Measurements from ENCODE around the gene MORC3.
A peak's percentile ranks its signal among the peaks of the same experiment; 100 is the strongest.
"Not testable (repeated sequence)": the region's sequence is repeated elsewhere in the genome, so short reads cannot be mapped to it uniquely, and the experiment has no call there.

MORC3 gene

GRCh38 chr21:36385233-36386030 is 65.4 kb downstream of the MORC3 start, which contains the start of gene CHAF1B:
TSS of gene CHAF1B (plus strand) at chr21:36385392. CDS start at chr21:36386137, 745 bp downstream.
- peak in 43 of 56 donors; percentile 6 to 78 (median 46) for DNase-seq

GRCh38 chr21:36386031-36386642 is 66.1 kb downstream of the MORC3 start:
- peak in 1 of 56 donors; percentile 5 for DNase-seq

DNA sequence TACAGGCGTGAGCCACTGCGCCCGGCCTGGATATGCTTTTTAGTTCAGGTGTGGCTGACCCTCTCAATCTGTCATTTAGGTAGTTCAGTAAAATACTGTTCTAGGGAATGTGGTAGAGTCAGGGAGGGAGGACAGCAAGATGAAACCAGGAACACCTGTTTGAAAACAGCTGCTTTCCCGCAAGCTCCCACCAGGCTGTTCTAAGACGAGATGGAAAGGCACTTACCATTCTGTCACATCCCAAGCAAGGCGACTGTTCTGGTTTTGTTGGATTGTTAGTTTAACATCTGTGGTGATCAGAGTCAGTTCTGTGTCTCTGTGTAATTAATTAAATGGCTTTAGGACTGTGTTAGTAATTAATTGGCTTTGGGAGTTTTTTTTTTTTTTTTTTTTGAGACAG is 68.1 kb downstream of the MORC3 start:
- no peak for DNase-seq

- peak in 23 of 56 donors; percentile 1 to 55 (median 12) for DNase-seq
Observed at GRCh38 chr21:36388835-36389234, 68.8 kb downstream of the MORC3 start.

GRCh38 chr21:36391649-36392048 is 71.7 kb downstream of the MORC3 start:
- not testable (repeated sequence) for DNase-seq

- DNase-seq, result no peak
Observed at GRCh38 chr21:36395353-36396111, 75.5 kb downstream of the MORC3 start.

DNA sequence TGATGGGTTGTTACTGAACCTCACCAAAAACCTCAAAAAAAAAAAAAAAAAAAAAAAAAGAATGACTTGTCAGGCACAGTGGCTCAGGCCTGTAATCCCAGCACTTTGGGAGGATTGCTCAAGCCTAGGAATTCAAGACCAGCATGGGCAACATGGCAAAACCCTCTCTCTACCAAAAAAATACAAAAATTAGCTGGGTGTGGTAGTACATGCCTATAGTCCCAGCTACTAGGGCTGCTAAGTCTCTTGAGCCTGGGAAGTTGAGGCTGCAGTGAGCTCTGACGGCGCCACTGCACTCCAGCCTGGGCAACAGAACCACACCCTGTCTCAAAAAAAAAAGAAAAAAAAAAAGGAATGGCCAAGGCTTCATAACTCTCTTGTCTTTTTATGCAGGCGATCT is 76.3 kb downstream of the MORC3 start:
- no peak for DNase-seq

- no peak for DNase-seq
Observed at GRCh38 chr21:36396971-36397370, 77.0 kb downstream of the MORC3 start.

- DNase-seq, result no peak
Observed at GRCh38 chr21:36397606-36398005, 77.6 kb downstream of the MORC3 start.

GRCh38 chr21:36399736-36400135 is 79.7 kb downstream of the MORC3 start:
- DNase-seq, result not testable (repeated sequence)

- no peak for DNase-seq
Observed at GRCh38 chr21:36400719-36401118, 80.7 kb downstream of the MORC3 start.

GRCh38 chr21:36402339-36402738 is 82.3 kb downstream of the MORC3 start:
- DNase-seq, result no peak

DNA sequence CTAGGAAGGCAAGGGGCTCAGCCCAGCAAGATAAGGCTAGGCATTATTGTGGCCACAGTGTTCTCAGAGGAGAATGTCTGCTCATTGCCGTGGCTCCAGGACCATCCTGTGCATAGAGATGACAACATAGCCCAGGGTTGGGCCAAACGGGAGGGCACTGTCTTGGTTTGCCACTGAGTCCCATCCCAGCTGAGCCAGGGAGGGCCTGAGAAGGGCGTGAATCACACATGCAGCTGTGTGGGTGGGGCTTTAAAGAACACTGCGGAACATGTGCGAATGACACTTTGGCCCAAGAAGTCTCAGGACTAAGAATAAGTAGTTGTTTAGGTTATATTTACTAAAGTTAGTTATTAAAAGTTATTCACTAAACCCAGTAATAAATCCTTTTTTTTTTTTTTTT is 83.7 kb downstream of the MORC3 start:
- no peak for DNase-seq

GRCh38 chr21:36408568-36408967 is 88.6 kb downstream of the MORC3 start:
- DNase-seq, result no peak

GRCh38 chr21:36411301-36411700 is 91.3 kb downstream of the MORC3 start:
- DNase-seq, result no peak

DNA sequence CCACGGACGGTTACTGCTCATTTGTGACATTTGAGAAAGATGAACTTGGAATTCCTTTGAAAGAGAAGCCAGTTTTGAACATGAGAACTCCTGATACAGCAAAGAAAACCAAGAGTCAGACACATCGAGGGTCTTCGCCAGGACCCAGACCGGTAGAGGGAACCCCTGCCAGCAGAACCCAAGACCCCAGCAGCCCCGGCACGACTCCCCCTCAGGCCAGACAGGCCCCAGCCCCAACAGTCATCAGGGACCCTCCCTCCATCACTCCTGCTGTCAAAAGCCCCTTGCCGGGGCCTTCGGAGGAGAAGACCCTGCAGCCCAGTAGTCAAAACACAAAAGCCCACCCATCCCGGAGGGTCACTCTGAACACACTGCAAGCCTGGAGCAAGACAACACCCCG is 92.9 kb downstream of the MORC3 start:
- no peak for DNase-seq

- DNase-seq, result no peak
Observed at GRCh38 chr21:36415375-36415774, 95.4 kb downstream of the MORC3 start.

GRCh38 chr21:36419241-36419640 is 99.2 kb downstream of the MORC3 start:
- no peak for DNase-seq

- peak in 45 of 56 donors; percentile 3 to 74 (median 34) for DNase-seq
Observed at GRCh38 chr21:36419996-36420395, 100.0 kb downstream of the MORC3 start.

GRCh38 chr21:36420571-36421339 is 100.8 kb downstream of the MORC3 start:
- no peak for DNase-seq
